HG03571 (cell line): Measurements from ENCODE around the gene GABBR1.
"Not testable (repeated sequence)": the region's sequence is repeated elsewhere in the genome, so short reads cannot be mapped to it uniquely, and the experiment has no call there.

Experiments
- ATAC-seq: cut with Tn5 transposase; IDR thresholded peaks from one replicate; pipeline ENCODE4 v1.9.1; 2021; ENCODE audit not compliant: unreplicated experiment

The GABBR1 gene

DNA sequence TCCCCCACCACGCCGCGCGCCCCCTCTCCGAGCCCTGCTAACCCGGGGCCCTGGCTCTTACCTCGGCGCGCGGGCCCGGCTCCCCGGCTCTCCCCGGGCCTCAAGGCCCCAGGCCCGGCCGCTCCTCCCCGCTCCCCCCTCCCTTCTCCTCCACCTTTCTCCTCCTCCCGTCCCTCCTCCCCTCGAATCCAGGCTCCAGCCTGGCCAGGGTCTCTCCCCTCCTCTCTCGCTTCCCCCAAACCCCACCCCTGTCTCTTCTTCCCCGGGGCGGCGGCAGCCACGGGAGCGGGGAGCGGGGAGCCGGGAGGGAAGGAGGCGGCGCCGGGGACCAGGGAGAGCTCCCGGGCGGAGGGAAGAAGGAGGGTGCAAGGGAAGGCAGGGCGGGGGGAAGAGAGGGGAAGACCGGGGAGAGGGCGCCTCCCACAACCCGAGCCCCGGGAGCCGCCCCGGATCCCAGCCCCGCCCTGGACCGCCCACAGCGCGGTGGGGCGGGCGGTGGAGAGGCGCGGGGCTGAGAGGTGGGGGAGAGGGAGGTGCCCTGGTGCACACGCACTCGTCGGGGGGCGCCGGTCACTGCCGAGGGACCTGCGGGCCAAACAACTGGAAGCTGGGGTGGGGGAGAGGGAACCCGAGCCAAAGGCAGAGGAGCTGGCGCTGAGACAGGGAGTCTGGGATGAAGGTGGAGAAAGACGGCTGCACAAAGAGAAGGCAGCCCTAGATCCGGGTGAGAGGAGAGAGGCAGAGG lies at the start of gene GABBR1:
TSS of gene GABBR1 (minus strand) at position 395 of the 745 bp plus-strand sequence. CDS start 798 bp downstream, outside the sequence.
- ATAC-seq = no peak

GRCh38 chr6:29681811-29682210 lies 48.8 kb upstream of the GABBR1 start:
- no peak for ATAC-seq

DNA sequence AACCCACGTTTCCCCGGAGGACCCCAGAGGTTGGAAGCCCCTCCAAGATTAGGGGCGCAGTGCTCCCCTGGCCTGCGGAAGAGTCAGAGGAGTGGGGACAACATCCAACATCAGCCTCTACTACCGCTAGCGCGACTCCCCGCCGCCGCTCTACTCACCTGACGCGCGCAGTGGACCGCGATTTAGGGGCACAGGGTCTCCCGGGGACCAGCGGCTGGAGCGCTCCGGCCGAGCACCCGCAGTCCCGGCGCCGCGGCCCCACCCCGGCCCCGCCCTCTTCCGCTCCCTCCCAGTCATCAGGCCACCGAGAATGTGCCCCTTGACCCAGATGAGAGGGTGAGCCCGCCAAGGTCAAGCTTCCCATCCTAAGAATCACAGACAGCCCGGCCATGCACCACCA lies 47.9 kb upstream of the GABBR1 start, which contains the start of gene ZFP57:
TSS of gene ZFP57 (minus strand) at position 249 of the 400 bp plus-strand sequence. CDS start 4,149 bp downstream, outside the sequence.
- no peak for ATAC-seq

GRCh38 chr6:29680416-29680815 lies 47.4 kb upstream of the GABBR1 start:
- no peak for ATAC-seq

DNA sequence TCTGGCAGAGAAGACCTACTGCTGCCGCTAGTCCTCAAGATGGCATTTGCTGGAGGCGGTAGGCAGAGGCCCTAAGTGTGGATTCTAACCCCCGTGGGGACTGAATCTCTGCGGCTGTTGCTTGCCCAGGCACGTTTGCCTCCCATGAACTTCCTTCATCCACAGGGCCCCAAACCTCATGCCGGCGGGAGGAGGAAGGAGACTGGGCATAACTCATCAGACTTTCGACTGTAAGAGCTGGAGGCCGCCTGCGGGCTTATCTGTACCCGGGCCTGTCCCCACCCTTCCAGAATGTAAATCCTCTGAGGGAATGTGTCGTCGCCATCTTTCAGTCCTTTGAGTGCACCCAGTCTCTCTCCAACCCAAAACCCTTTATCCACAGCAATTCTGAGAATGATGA lies 47.0 kb upstream of the GABBR1 start:
- no peak for ATAC-seq

DNA sequence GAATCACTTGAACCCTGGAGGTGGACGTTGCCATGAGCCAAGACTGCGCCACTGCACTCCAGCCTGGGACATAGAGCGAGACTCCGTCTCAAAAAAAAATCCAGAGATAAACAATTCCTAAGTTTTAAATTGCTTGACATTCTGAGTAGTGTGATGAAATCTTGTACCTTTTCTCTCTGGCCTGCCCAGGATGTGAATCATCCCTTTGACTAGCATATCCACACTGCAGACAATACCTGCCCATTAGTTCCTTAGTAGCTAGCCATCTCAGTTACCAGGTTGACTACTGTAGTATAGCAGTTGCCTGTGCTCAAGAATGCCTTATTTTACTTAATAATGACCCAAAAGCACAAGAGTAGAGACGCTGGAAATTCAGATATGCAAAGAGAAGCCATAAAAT lies 45.1 kb upstream of the GABBR1 start:
- no peak for ATAC-seq

DNA sequence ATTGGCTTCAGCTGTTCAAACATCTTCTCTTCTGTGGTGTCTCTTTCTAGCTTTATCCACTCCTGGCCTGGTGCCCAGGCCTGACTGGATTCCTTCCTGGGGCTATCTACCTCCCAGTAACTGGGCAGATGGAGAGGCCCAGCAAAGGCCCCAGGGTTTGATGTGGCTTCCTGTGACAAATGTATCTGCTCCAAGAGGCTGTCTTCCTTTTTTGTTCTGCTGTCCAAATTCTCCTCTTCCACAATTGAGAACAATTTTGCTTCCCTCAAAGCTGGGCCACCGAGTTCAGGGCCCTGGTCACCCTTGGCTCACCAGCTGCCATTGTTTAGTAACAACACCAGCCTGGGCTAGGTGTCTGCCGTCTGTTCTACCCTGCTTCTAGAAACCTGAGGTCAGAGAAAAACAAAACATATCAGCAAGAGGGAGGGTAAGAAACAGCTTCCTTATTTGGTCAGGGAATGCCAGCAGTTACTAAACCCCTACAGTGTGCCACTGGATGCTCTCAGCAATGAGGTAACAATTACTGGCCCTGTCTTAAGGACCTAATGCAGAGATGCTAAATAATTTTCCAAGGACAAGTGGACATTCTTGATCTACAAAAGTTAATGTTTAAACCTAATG lies 44.1 kb upstream of the GABBR1 start:
- ATAC-seq = no peak

GRCh38 chr6:29675561-29675960 lies 42.6 kb upstream of the GABBR1 start:
- ATAC-seq = no peak

- ATAC-seq = no peak
Measured at GRCh38 chr6:29674008-29674407, 41.0 kb upstream of the GABBR1 start.

DNA sequence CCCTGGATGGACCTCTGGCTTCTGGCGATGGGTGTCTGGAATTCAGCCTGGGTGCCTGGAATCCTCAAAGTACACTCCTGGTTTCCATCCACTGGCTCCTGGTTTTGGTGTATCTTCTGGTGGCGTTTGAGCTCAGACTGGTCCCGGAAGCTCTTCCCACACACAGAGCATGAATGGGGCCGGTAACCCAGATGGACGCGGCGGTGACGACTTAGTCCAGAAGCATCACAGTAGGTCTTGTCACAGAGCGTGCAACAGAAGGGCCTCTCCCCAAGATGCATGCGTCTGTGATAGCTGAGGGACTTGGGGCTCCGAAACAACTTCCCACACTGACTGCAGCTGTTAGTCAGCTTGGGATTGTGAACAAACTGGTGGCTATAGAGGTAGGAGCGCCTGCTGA lies 40.2 kb upstream of the GABBR1 start:
- ATAC-seq = no peak

GRCh38 chr6:29672116-29672515 lies 39.1 kb upstream of the GABBR1 start:
- not testable (repeated sequence) for ATAC-seq

GRCh38 chr6:29671026-29671425 lies 38.0 kb upstream of the GABBR1 start:
- no peak for ATAC-seq

- no peak for ATAC-seq
Measured at GRCh38 chr6:29667158-29667557, 34.2 kb upstream of the GABBR1 start.

- no peak for ATAC-seq
Measured at GRCh38 chr6:29666826-29667130, 33.8 kb upstream of the GABBR1 start.

DNA sequence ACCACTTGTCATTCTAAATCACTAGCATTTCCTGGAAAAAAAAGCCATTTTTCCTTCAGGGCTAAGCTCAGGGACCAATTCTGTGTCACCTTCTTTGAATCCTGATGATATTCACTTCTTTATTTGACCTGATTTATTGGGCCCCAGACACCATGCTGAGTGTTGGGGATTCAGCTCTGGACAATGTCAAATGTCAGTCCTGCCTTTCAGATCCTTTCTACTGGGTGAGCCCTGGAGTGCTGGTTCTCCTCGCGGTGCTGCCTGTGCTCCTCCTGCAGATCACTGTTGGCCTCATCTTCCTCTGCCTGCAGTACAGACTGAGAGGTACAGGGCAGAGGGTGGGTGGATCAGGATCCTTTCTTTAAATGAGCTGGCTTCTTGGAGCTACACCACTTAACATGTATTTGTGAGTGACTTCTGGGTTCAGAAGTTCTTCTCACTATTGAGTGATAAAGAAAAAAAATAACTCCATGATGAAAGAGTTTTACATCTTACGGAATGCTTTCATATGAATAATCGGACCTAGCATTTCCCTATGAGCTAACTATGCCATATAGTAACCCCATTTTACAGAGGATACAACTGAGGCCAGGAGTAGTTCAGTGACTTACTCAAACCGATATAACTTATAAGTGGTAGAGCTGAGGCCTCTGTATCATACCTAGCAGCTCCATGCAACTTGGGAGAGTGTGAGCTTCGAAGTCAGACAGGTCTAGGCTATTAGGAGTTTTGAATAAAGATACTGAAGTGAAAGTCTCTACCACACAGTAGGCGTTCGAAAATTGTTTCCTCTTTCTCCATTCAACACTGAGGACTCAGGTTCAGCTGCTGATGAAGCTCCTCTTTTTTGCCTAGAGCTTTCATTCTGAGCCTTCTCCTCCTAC lies 33.2 kb upstream of the GABBR1 start:
- ATAC-seq = no peak

DNA sequence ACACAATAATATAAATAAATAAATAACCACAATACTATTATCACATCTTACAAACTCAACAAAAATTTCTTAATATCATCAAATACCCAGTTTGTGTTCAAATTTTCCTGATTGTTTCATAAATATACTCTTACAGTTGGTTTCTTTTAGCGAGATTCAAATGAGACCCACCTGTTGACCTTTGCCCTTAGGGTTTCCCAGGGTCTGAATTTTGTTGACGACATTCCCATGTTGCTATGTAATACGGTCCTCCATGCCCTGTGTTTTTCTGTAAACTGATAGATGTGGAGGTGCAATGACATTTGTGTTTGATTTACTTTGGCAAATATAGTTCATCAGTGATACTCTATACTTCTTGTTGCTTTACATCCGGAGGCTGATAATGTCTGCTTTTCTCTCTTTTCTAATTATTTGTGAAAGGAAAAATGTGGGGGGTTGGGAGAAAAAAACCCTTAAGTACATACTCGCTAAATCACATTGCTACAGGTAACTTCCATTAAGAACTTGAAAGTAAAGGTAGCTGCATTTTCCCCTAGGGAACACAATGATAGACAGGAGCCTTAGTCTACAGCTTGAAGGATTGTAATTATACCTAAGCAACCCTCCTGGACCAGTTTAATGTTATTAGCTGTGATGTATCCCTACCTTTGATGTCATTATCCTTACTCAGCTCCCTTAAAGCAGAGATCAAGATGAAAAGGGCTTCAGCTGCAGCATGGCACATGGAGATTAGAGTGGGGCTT lies 30.5 kb upstream of the GABBR1 start:
- no peak for ATAC-seq

- ATAC-seq = not testable (repeated sequence)
Measured at GRCh38 chr6:29661502-29662141, 28.6 kb upstream of the GABBR1 start.

DNA sequence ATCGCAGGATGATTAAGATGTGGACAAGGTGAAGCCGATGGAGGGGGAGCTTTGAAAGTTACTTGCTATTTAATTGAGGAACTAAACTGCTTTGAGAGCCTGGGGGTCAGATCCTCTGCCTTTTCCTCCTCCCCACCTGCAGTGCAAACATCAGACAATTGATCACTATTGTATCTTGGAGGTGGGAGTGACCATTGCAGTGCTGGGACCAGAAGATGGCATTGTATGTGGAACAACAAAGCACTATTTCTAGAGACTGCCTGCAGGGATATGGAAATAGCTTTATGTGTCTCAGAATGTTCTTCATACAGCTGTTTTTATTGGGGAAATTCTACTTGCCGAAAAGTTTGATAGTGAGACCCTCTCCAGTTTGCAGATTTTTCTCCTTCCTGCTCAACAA lies 28.1 kb upstream of the GABBR1 start:
- no peak for ATAC-seq

- no peak for ATAC-seq
Measured at GRCh38 chr6:29656798-29657197, 23.8 kb upstream of the GABBR1 start, which contains the start of gene MOG. TSS of gene MOG (plus strand) at chr6:29657092. CDS start at chr6:29657210, 118 bp downstream.

DNA sequence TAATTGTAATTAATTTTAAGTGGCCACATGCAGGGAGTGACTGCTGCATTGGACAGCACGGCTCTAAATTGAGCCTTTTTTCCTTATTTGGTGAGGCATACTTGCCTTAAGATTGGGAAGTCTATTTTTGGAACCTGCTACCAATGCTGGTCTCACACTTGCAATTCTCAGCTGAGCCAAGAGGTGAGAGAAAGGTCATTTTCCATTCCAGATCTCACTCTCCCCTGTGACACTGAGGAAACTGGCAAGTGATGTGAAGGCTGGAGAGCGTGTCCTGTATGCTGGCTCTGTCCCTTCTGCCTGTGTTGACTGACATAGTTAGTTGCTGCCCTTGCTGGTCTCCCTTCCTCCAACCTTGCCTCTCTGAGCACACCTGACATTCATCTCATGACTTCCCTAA lies 23.2 kb upstream of the GABBR1 start:
- no peak for ATAC-seq
